SK-N-SH (cell line): ENCODE data around the gene NEK6.
A peak's percentile ranks its signal among the peaks of the same experiment; 100 is the strongest.

ENCODE experiments used
- CHD2 ChIP-seq: fragments of 150-350 bp; IDR thresholded peaks from 2 replicates; pipeline ENCODE4 v1.6.1; 2018; ENCODE audit warnings: low read length; ENCODE audit not compliant: partially characterized antibody
- EZH2phosphoT487 ChIP-seq: fragments of 200-600 bp; sonication (generic); IDR thresholded peaks from 2 replicates; pipeline ENCODE4 v1.6.1; 2017; ENCODE audit warnings: low read depth, mixed run types, mild to moderate bottlenecking, antibody characterized with exemption, moderate library complexity, borderline replicate concordance
- FOXJ3 ChIP-seq: sonication (generic); formaldehyde crosslinking; IDR thresholded peaks from 2 replicates; pipeline ENCODE4 v1.5.1; 2020; ENCODE audit warnings: mild to moderate bottlenecking, missing genetic modification reagents
- GABPA ChIP-seq: IDR thresholded peaks from 2 replicates; pipeline ENCODE4 v1.4.0; 2012; ENCODE audit warnings: low read depth, mild to moderate bottlenecking
- POLR2AphosphoS5 ChIP-seq: IDR thresholded peaks from 2 replicates; pipeline ENCODE4 v1.6.1; 2012; ENCODE audit warnings: low read depth, low read length
- RAD21 ChIP-seq: IDR thresholded peaks from 2 replicates; pipeline ENCODE4 v1.6.1; 2012; ENCODE audit warnings: mild to moderate bottlenecking, low read length
- RFX5 ChIP-seq: IDR thresholded peaks from 2 replicates; pipeline ENCODE4 v1.6.1; 2012; ENCODE audit warnings: mild to moderate bottlenecking, improper control_type of control experiment, low read length
- SIN3A ChIP-seq: IDR thresholded peaks from 2 replicates; pipeline ENCODE4 v1.6.1; 2012; ENCODE audit warnings: low read depth, mild to moderate bottlenecking, low read length, moderate library complexity, borderline replicate concordance
- TCF12 ChIP-seq: IDR thresholded peaks from 2 replicates; pipeline ENCODE4 v1.4.0; 2012
- YY1 ChIP-seq: IDR thresholded peaks from 2 replicates; pipeline ENCODE4 v1.4.0; 2012; ENCODE audit warnings: low read depth, mild to moderate bottlenecking
- TF ChIP-seq, protein P1 (sequence below): IDR thresholded peaks from 2 replicates; pipeline ENCODE4 v1.4.0; 2012; ENCODE audit warnings: low read depth, borderline replicate concordance
- TF ChIP-seq, protein P2 (sequence below): fragments of 200-600 bp; sonication (generic); IDR thresholded peaks from 2 replicates; pipeline ENCODE4 v1.6.1; 2017; ENCODE audit warnings: antibody characterized with exemption, mild to moderate bottlenecking, moderate library complexity
- TF ChIP-seq, protein P3 (sequence below): IDR thresholded peaks from 2 replicates; pipeline ENCODE4 v1.6.1; 2012; ENCODE audit warnings: mild to moderate bottlenecking, low read depth, low read length, moderate library complexity

DNA sequence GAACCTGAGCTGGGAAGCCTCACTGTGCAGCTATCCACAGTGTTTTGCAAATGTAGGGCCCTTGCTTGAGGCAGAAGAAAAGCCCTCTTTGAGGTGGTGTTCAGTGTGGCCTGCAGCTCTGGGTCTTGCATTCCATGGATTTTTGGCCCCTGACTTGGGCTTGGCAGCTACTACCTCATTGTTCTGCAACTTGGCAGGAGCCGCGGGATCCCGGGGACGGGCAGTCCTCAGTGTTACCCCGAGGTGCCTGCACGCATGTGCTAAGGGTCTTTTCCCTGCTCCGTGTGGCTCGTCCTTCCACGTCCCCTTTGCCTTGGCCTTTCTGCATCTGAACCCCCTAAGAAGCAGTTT lies 39.8 kb downstream of the NEK6 start:
- TF ChIP-seq, protein P1, sequence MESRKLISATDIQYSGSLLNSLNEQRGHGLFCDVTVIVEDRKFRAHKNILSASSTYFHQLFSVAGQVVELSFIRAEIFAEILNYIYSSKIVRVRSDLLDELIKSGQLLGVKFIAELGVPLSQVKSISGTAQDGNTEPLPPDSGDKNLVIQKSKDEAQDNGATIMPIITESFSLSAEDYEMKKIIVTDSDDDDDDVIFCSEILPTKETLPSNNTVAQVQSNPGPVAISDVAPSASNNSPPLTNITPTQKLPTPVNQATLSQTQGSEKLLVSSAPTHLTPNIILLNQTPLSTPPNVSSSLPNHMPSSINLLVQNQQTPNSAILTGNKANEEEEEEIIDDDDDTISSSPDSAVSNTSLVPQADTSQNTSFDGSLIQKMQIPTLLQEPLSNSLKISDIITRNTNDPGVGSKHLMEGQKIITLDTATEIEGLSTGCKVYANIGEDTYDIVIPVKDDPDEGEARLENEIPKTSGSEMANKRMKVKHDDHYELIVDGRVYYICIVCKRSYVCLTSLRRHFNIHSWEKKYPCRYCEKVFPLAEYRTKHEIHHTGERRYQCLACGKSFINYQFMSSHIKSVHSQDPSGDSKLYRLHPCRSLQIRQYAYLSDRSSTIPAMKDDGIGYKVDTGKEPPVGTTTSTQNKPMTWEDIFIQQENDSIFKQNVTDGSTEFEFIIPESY, result no peak
- TF ChIP-seq, protein P2, sequence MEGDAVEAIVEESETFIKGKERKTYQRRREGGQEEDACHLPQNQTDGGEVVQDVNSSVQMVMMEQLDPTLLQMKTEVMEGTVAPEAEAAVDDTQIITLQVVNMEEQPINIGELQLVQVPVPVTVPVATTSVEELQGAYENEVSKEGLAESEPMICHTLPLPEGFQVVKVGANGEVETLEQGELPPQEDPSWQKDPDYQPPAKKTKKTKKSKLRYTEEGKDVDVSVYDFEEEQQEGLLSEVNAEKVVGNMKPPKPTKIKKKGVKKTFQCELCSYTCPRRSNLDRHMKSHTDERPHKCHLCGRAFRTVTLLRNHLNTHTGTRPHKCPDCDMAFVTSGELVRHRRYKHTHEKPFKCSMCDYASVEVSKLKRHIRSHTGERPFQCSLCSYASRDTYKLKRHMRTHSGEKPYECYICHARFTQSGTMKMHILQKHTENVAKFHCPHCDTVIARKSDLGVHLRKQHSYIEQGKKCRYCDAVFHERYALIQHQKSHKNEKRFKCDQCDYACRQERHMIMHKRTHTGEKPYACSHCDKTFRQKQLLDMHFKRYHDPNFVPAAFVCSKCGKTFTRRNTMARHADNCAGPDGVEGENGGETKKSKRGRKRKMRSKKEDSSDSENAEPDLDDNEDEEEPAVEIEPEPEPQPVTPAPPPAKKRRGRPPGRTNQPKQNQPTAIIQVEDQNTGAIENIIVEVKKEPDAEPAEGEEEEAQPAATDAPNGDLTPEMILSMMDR, result no peak
- TF ChIP-seq YY1, result no peak
- no peak for TF ChIP-seq CHD2
- no peak for TF ChIP-seq GABPA
- peak; percentile 74 for TF ChIP-seq TCF12
- no peak for TF ChIP-seq RAD21
- no peak for TF ChIP-seq RFX5
- no peak for TF ChIP-seq EZH2phosphoT487
- TF ChIP-seq FOXJ3 (CRISPR knock-in tag), result no peak
- TF ChIP-seq, protein P3, sequence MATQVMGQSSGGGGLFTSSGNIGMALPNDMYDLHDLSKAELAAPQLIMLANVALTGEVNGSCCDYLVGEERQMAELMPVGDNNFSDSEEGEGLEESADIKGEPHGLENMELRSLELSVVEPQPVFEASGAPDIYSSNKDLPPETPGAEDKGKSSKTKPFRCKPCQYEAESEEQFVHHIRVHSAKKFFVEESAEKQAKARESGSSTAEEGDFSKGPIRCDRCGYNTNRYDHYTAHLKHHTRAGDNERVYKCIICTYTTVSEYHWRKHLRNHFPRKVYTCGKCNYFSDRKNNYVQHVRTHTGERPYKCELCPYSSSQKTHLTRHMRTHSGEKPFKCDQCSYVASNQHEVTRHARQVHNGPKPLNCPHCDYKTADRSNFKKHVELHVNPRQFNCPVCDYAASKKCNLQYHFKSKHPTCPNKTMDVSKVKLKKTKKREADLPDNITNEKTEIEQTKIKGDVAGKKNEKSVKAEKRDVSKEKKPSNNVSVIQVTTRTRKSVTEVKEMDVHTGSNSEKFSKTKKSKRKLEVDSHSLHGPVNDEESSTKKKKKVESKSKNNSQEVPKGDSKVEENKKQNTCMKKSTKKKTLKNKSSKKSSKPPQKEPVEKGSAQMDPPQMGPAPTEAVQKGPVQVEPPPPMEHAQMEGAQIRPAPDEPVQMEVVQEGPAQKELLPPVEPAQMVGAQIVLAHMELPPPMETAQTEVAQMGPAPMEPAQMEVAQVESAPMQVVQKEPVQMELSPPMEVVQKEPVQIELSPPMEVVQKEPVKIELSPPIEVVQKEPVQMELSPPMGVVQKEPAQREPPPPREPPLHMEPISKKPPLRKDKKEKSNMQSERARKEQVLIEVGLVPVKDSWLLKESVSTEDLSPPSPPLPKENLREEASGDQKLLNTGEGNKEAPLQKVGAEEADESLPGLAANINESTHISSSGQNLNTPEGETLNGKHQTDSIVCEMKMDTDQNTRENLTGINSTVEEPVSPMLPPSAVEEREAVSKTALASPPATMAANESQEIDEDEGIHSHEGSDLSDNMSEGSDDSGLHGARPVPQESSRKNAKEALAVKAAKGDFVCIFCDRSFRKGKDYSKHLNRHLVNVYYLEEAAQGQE, result 0 out of 2 replicates have a peak, but pooled peaks have one; percentile 13
- TF ChIP-seq SIN3A, result peak; percentile 50; the same call in 1 of the 2 replicates
- peak; percentile 80 for TF ChIP-seq POLR2AphosphoS5
